Activated naive CD4-positive, alpha-beta T cell treated with anti-CD3 and anti-CD28 coated beads for 36 hours (primary cell): ENCODE measurements around the gene B3GNT4. TPM values are rescaled to one million over a fixed set of nuclear protein-coding genes. Genes with fewer than 3 reads are reported as not detected.
"Not testable (repeated sequence)": the region's sequence is repeated elsewhere in the genome, so short reads cannot be mapped to it uniquely, and the experiment has no call there.

Experiments used
- CTCF ChIA-PET: fragments of 350-600 bp; sonication (Branson Sonifier 250); formaldehyde crosslinking; loops from one replicate; lab custom pipeline; 2021; ENCODE audit warnings: antibody characterized with exemption; lab: Charles Lee
- DNase-seq: peaks from one replicate; pipeline ENCODE4 v3.0.0-alpha.2; 2020
- H3K27ac Mint-ChIP-seq: one replicate; pipeline ENCODE4 v1.8.0; 2021; ENCODE audit warnings: mild to moderate bottlenecking, mixed read lengths
- H3K27me3 Mint-ChIP-seq: one replicate; pipeline ENCODE4 v1.8.0; 2021; ENCODE audit warnings: low read depth, mixed read lengths
- H3K36me3 Mint-ChIP-seq: one replicate; pipeline ENCODE4 v1.8.0; 2021; ENCODE audit warnings: low read depth, mixed read lengths
- H3K4me1 Mint-ChIP-seq: one replicate; pipeline ENCODE4 v1.8.0; 2021; ENCODE audit warnings: low read depth, mixed read lengths
- H3K4me3 Mint-ChIP-seq: one replicate; pipeline ENCODE4 v1.8.0; 2021; ENCODE audit warnings: mild to moderate bottlenecking, moderate library complexity, mixed read lengths
- H3K9me3 Mint-ChIP-seq: one replicate; pipeline ENCODE4 v1.8.0; 2021; ENCODE audit warnings: mixed read lengths
- intact Hi-C: fragments of 100-400 bp; cut with micrococcal nuclease; formaldehyde crosslinking; loops from one replicate; pipeline ENCODE4 v1.15.1; 2023
- total RNA-seq, 2 experiments: library from RNA; stranded (reverse); gene quantifications; one replicate each; pipeline ENCODE4 v1.2.3, GENCODE V29; 2021

Gene B3GNT4
- total RNA-seq, 2 experiments from 2014 or later: 0.43 to 0.67 TPM

DNA sequence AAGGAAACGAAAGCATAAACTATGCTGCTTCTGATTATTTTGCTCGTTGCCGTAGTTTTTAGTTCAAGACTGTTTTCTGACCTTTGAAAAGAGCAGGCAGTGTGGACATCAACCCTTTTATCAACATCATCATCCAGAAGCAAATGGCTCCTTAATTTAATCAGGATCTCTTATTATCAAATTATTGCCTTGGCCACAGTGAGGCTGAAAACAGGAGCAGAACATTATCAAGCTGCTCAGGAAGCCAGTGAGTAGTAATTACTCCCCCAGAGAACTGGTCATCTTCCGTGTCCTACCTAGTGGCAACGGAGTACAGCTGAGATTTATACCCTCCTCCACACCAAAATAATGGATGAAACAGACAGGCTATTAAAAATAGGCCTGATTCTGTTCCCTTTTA lies 24.6 kb downstream of the B3GNT4 start:
- no peak overlapping the region for H3K27ac Mint-ChIP-seq
- intact Hi-C loops: loop anchor here (10.0 kb wide), 1 partner anchor 527 kb away; the partner anchor contains the start of gene DENR
- CTCF ChIA-PET: no interaction called here
- peaks cover 14% of the 10 kb centered on the region for H3K36me3 Mint-ChIP-seq
- DNase-seq: no peak
- H3K4me1 Mint-ChIP-seq: peaks cover 25% of the 10 kb centered on the region
- no peaks in the 10 kb centered on the region for H3K27me3 Mint-ChIP-seq
- H3K4me3 Mint-ChIP-seq: no peak overlapping the region
- H3K9me3 Mint-ChIP-seq: no peaks in the 10 kb centered on the region

GRCh38 chr12:122230798-122231197 lies 27.3 kb downstream of the B3GNT4 start:
- peaks cover 8% of the 10 kb centered on the region for H3K36me3 Mint-ChIP-seq
- no peak for DNase-seq

GRCh38 chr12:122232691-122233090 lies 29.2 kb downstream of the B3GNT4 start:
- CTCF ChIA-PET: interaction anchor here (1.0 kb wide), 1 partner anchor 11 kb away, joined by 3 read pairs; no protein-coding TSS in a partner anchor
- no peak for DNase-seq
- peaks cover 8% of the 10 kb centered on the region for H3K36me3 Mint-ChIP-seq
- H3K27me3 Mint-ChIP-seq: no peaks in the 10 kb centered on the region
- intact Hi-C loops: no loop called here
- no peak overlapping the region for H3K4me3 Mint-ChIP-seq
- H3K9me3 Mint-ChIP-seq: no peaks in the 10 kb centered on the region
- H3K4me1 Mint-ChIP-seq: peaks cover 3% of the 10 kb centered on the region
- H3K27ac Mint-ChIP-seq: no peak overlapping the region

More at GRCh38 chr12:122230798-122231197, 27.3 kb downstream of the B3GNT4 start:
- peaks cover 11% of the 10 kb centered on the region for H3K4me1 Mint-ChIP-seq
- no peak overlapping the region for H3K4me3 Mint-ChIP-seq
- H3K9me3 Mint-ChIP-seq: no peaks in the 10 kb centered on the region
- CTCF ChIA-PET: interaction anchor here (1.2 to 1.6 kb wide), 2 partner anchors 40 to 125 kb away, joined by 3 to 5 read pairs; no protein-coding TSS in a partner anchor
- intact Hi-C loops: no loop called here
- no peaks in the 10 kb centered on the region for H3K27me3 Mint-ChIP-seq
- H3K27ac Mint-ChIP-seq: no peak overlapping the region

DNA sequence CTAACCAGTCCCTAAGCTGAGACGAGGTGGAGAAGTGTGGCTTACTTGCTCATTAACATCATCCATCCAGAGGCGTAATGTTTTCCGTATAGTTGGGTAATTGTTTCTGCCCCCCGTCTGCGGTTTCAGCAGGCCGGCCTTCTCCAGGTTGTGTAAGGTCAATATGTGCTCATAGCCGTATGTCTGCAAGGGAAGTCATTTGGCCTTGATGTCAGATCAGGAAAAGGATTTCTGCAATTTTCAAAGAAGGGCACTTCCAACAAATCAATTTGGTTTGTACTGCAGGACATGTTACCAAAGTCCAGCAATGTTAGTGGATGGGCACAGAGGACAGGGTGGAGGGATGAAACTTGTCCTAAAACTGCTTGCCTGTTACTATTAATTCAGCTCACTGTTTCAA lies 32.2 kb downstream of the B3GNT4 start:
- no peak overlapping the region for H3K27ac Mint-ChIP-seq

DNA sequence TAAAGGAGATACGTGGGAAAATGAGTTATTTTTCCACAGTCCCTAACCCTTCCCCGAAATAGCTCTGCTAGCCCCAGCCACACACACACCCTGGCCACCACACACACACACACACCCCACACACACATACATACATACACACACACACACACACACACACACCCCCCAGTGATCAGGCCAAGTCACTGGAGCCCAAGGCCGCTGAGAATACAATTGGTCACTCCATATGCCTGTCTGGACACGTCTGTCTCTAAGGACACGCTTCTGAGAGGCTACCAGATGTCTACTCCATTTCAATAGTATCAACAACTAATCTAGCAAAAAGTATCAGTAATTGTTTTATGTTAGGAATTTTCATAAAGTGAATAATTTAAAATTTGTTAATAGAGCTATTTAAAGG lies 35.4 kb downstream of the B3GNT4 start:
- intact Hi-C loops: no loop called here
- no peaks in the 10 kb centered on the region for H3K27me3 Mint-ChIP-seq
- H3K27ac Mint-ChIP-seq: no peak overlapping the region
- H3K9me3 Mint-ChIP-seq: no peaks in the 10 kb centered on the region
- no peak overlapping the region for H3K4me3 Mint-ChIP-seq
- peaks cover 6% of the 10 kb centered on the region for H3K36me3 Mint-ChIP-seq
- CTCF ChIA-PET: interaction anchor here (0.9 to 1.2 kb wide), 2 partner anchors 25 to 117 kb away, joined by 3 read pairs; no protein-coding TSS in a partner anchor
- no peak for DNase-seq
- H3K4me1 Mint-ChIP-seq: peaks cover 9% of the 10 kb centered on the region

More for the DNA sequence above, 32.2 kb downstream of the B3GNT4 start:
- intact Hi-C loops: no loop called here
- Mint-ChIP-seq H3K27me3 (no peaks in the 10 kb centered on the region), H3K36me3 (peaks cover 12% of the 10 kb centered on the region), H3K4me1 (no peaks in the 10 kb centered on the region), H3K9me3 (no peaks in the 10 kb centered on the region), H3K4me3 (no peak overlapping the region)
- DNase-seq: no peak
- CTCF ChIA-PET: interaction anchor here (0.6 kb wide), 1 partner anchor 18 kb away, joined by 4 read pairs; no protein-coding TSS in a partner anchor

DNA sequence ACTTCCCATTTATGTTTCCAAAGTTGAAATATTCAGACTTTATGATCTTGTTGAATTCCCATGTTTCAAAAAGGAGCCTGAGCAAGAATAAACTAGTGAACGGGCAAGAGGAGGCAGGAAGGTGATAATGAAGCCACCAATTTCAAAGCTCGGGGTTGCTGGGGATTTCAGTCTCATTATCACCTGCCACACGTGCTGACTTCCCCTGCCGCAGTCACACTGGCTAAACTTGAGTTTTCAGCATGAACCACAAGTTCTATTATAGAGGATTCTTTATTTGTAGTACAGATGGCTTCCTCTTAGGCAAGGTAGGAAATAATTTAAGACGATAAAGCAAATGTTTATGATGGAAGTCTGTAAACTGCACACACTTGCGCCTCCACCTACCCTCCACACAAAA lies 40.5 kb downstream of the B3GNT4 start:
- peak overlapping the region; percentile 59 for H3K27ac Mint-ChIP-seq
- no peaks in the 10 kb centered on the region for H3K9me3 Mint-ChIP-seq
- peak; percentile 44 for DNase-seq
- peaks cover 29% of the 10 kb centered on the region for H3K4me1 Mint-ChIP-seq
- H3K27me3 Mint-ChIP-seq: no peaks in the 10 kb centered on the region
- CTCF ChIA-PET: interaction anchor here (0.6 to 2.5 kb wide), 6 partner anchors 8 to 659 kb away, joined by 3 to 10 read pairs (median 5); no protein-coding TSS in a partner anchor
- H3K36me3 Mint-ChIP-seq: peaks cover 6% of the 10 kb centered on the region
- peak overlapping the region; percentile 50 for H3K4me3 Mint-ChIP-seq
- intact Hi-C loops: loop anchor here (1.0 kb wide), 1 partner anchor 22 kb away; the partner anchor contains the start of gene VPS33A

DNA sequence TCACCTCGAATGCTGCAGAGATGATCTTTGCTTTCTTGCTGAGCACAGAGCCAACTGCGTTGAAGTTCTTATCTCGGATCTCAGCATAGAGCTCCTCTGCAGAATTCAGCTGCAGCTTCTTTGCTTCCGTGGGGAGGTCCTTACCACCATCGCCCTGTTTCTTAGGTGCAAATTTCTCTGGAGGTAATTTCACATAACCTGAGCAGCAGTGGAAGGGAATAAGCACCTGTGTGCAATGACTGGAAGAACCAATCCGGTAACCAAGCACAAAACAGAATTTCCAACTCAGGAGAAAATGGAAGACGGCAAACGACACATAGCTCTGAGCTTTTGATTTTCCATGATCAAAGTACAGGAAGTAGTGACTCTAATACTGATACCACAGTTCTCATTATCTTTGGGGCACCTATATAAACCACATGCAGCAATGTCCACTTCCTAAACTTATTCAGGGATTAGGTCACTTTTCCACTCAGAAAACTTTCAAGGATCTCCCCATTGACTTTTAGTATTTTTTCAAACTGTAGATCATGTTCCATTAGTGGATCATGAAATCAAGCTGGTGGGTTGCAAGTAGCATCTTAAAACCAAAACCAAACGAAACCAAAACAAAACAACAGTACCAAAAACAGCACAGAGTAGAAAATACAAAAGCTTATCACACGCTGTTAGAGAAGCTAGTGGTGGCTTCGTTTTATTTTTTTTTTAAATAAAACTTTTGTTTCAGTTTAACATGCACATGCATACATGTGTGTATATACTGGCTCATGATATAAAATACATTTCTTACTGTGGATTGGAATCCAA lies 41.3 kb downstream of the B3GNT4 start:
- intact Hi-C loops: loop anchor here (1.0 kb wide), 1 partner anchor 22 kb away; the partner anchor contains the start of gene VPS33A
- peaks cover 29% of the 10 kb centered on the region for H3K4me1 Mint-ChIP-seq
- H3K4me3 Mint-ChIP-seq: peak overlapping the region; percentile 50
- H3K27me3 Mint-ChIP-seq: no peaks in the 10 kb centered on the region
- H3K27ac Mint-ChIP-seq: peak overlapping the region; percentile 59
- CTCF ChIA-PET: interaction anchor here (0.6 to 2.5 kb wide), 5 partner anchors 8 to 658 kb away, joined by 4 to 10 read pairs (median 6); no protein-coding TSS in a partner anchor
- H3K9me3 Mint-ChIP-seq: no peaks in the 10 kb centered on the region
- peaks cover 8% of the 10 kb centered on the region for H3K36me3 Mint-ChIP-seq
- no peak for DNase-seq

GRCh38 chr12:122245553-122245952 lies 42.0 kb downstream of the B3GNT4 start:
- no peak overlapping the region for H3K27ac Mint-ChIP-seq
- no peaks in the 10 kb centered on the region for H3K27me3 Mint-ChIP-seq
- no peak for DNase-seq
- peaks cover 29% of the 10 kb centered on the region for H3K4me1 Mint-ChIP-seq
- no peaks in the 10 kb centered on the region for H3K9me3 Mint-ChIP-seq
- intact Hi-C loops: no loop called here
- peaks cover 7% of the 10 kb centered on the region for H3K36me3 Mint-ChIP-seq
- CTCF ChIA-PET: interaction anchor here (1.2 to 2.5 kb wide), 3 partner anchors 16 to 111 kb away, joined by 4 to 7 read pairs (median 6); no protein-coding TSS in a partner anchor
- no peak overlapping the region for H3K4me3 Mint-ChIP-seq

DNA sequence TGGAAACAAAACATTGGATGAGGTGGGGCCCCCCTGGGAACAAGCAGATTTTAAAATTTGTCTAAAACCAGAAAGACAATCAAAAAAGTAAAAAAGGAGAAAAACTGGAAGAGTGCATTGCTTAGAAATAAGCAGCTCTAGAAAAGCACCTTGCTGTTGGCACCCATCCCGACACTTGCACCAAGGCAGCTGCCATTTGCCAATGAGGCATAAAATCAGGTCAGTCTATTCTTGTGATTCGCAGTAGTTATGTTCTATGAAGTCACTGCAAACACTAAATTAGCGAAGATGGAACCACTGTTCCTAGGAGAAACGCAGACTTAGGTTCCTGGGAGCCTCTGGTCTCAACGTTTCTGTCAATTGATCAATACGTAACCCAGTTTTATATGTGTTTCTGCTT lies 46.5 kb downstream of the B3GNT4 start:
- H3K36me3 Mint-ChIP-seq: peaks cover 4% of the 10 kb centered on the region
- H3K27ac Mint-ChIP-seq: peak overlapping the region; percentile 46
- CTCF ChIA-PET: no interaction called here
- H3K4me3 Mint-ChIP-seq: no peak overlapping the region
- H3K4me1 Mint-ChIP-seq: peaks cover 11% of the 10 kb centered on the region
- no peak for DNase-seq
- H3K9me3 Mint-ChIP-seq: no peaks in the 10 kb centered on the region
- intact Hi-C loops: no loop called here
- no peaks in the 10 kb centered on the region for H3K27me3 Mint-ChIP-seq

GRCh38 chr12:122250536-122250935 lies 47.0 kb downstream of the B3GNT4 start:
- no peak for DNase-seq
- Mint-ChIP-seq H3K9me3 (no peaks in the 10 kb centered on the region), H3K36me3 (peaks cover 4% of the 10 kb centered on the region), H3K27ac (no peak overlapping the region), H3K4me3 (no peak overlapping the region), H3K4me1 (peaks cover 7% of the 10 kb centered on the region), H3K27me3 (no peaks in the 10 kb centered on the region)
- CTCF ChIA-PET: no interaction called here
- intact Hi-C loops: no loop called here

DNA sequence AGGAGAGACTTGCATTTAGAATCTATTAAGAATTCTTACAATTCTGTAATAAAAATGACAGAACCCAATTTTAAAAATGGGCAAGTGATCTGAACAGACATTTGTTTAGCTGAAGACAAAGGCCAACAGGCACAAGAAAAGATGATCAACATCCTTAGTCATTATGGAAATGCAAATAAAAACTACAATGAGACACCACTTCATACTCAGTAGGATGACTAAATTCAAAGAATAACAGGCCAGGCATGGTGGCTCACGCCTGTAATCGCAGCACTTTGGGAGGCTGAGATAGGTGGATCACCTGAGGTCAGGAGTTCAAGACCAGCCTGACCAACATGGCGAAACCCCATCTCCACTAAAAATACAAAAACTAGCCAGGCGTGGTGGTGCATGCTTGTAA lies 55.0 kb downstream of the B3GNT4 start:
- H3K27ac Mint-ChIP-seq, CTCF ChIA-PET, DNase-seq, intact Hi-C loops, H3K27me3 Mint-ChIP-seq, H3K9me3 Mint-ChIP-seq, H3K4me3 Mint-ChIP-seq, H3K4me1 Mint-ChIP-seq: not testable (repeated sequence)
- peaks cover 15% of the 10 kb centered on the region for H3K36me3 Mint-ChIP-seq
